ENCODE data around the gene SDR9C7. TPM values are rescaled to one million over a fixed set of nuclear protein-coding genes. Genes with fewer than 3 reads are reported as not detected.
"Not testable (repeated sequence)": the region's sequence is repeated elsewhere in the genome, so short reads cannot be mapped to it uniquely, and the experiment has no call there.

SDR9C7 gene
- polyA plus RNA-seq, 3 donors: not detected

GRCh38 chr12:56880125-56880992, 53.8 kb downstream of the SDR9C7 start:
- Mint-ChIP-seq H3K4me1 (peaks cover 6% of the 10 kb centered on the region), H3K27me3 (ENCODE audit: low read depth in 3 of 3) (peaks cover 0 to 3% (median 0%) of the 10 kb centered on the region in 3 donors), H3K27ac (no peak overlapping the region), H3K36me3 (no peaks in the 10 kb centered on the region), H3K4me3 (no peak overlapping the region), H3K9me3 (peaks cover 12 to 40% (median 30%) of the 10 kb centered on the region in 7 donors)
- TF ChIP-seq CTCF (IDR thresholded peaks at IDR 0.05): no peak
- intact Hi-C loops (cut with micrococcal nuclease): no loop called here
- no peaks in the 10 kb centered on the region for H3K27me3 ChIP-seq (ENCODE audit: control insufficient read depth in 2 of 2, insufficient read depth in 2 of 2, low read length in 2 of 2)
- H4K20me1 ChIP-seq (ENCODE audit: insufficient read depth, low read length): no peaks in the 10 kb centered on the region
- no peaks in the 10 kb centered on the region for H3K4me1 ChIP-seq (ENCODE audit: control insufficient read depth in 1 of 2, insufficient read depth in 2 of 2, low read length in 2 of 2)
- H3K36me3 ChIP-seq (replicated peaks in 1 of 2; ENCODE audit: control insufficient read depth in 1 of 2, insufficient read depth in 2 of 2, low read length in 2 of 2): no peaks in the 10 kb centered on the region
- H3K79me2 ChIP-seq (ENCODE audit: insufficient read depth, low read length): no peaks in the 10 kb centered on the region
- no CpG with 5 or more reads among the region's 1 CpG for whole genome bisulfite sequencing (ENCODE audit: insufficient coverage)
- H3K4me3 ChIP-seq (replicated peaks in 1 of 3; ENCODE audit: low read depth in 2 of 3, low read length in 3 of 3): no peak overlapping the region
- H2AFZ ChIP-seq (ENCODE audit: insufficient read depth, low read depth, low read length, poor library complexity, severe bottlenecking): no peak overlapping the region
- H3K27ac ChIP-seq (ENCODE audit: low read depth in 1 of 2, low read length in 2 of 2): no peak overlapping the region
- H3K9ac ChIP-seq (ENCODE audit: insufficient read depth, low read length, poor library complexity, severe bottlenecking): no peak overlapping the region
- peaks cover 20 to 35% of the 10 kb centered on the region in 2 donors for H3K9me3 ChIP-seq (replicated peaks in 1 of 2; ENCODE audit: control insufficient read depth in 1 of 2, insufficient read depth in 1 of 2, low read length in 2 of 2)
- DNase-seq: no peak
- H3K4me2 ChIP-seq (replicated peaks; ENCODE audit: extremely low read depth, low read length, poor library complexity, severe bottlenecking): no peak overlapping the region

GRCh38 chr12:56879240-56880124, 54.7 kb downstream of the SDR9C7 start:
- not testable (repeated sequence) for DNase-seq; H3K27me3 Mint-ChIP-seq (ENCODE audit: low read depth in 3 of 3)

More at GRCh38 chr12:56879240-56880124, 54.7 kb downstream of the SDR9C7 start:
- H2AFZ ChIP-seq (ENCODE audit: insufficient read depth, low read depth, low read length, poor library complexity, severe bottlenecking); H3K4me1 ChIP-seq (ENCODE audit: control insufficient read depth in 1 of 2, insufficient read depth in 2 of 2, low read length in 2 of 2); H3K4me3 Mint-ChIP-seq; H3K4me2 ChIP-seq (replicated peaks; ENCODE audit: extremely low read depth, low read length, poor library complexity, severe bottlenecking); H3K36me3 ChIP-seq (replicated peaks in 1 of 2; ENCODE audit: control insufficient read depth in 1 of 2, insufficient read depth in 2 of 2, low read length in 2 of 2); H3K36me3 Mint-ChIP-seq; H3K9ac ChIP-seq (ENCODE audit: insufficient read depth, low read length, poor library complexity, severe bottlenecking); H3K4me3 ChIP-seq (replicated peaks in 1 of 3; ENCODE audit: low read depth in 2 of 3, low read length in 3 of 3); H3K4me1 Mint-ChIP-seq; H3K79me2 ChIP-seq (ENCODE audit: insufficient read depth, low read length); H3K27ac ChIP-seq (ENCODE audit: low read depth in 1 of 2, low read length in 2 of 2); H4K20me1 ChIP-seq (ENCODE audit: insufficient read depth, low read length); H3K27me3 ChIP-seq (ENCODE audit: control insufficient read depth in 2 of 2, insufficient read depth in 2 of 2, low read length in 2 of 2); H3K27ac Mint-ChIP-seq; intact Hi-C loops (cut with micrococcal nuclease): not testable (repeated sequence)
- peaks cover 20 to 32% of the 10 kb centered on the region in 2 donors for H3K9me3 ChIP-seq (replicated peaks in 1 of 2; ENCODE audit: control insufficient read depth in 1 of 2, insufficient read depth in 1 of 2, low read length in 2 of 2)
- peaks cover 11 to 35% (median 26%) of the 10 kb centered on the region in 7 donors for H3K9me3 Mint-ChIP-seq
- 98% methylated on average over 7 of the region's 28 CpGs for WGBS (ENCODE audit: insufficient coverage)
